ENCODE data around the gene MBTPS1.

Gene MBTPS1

DNA sequence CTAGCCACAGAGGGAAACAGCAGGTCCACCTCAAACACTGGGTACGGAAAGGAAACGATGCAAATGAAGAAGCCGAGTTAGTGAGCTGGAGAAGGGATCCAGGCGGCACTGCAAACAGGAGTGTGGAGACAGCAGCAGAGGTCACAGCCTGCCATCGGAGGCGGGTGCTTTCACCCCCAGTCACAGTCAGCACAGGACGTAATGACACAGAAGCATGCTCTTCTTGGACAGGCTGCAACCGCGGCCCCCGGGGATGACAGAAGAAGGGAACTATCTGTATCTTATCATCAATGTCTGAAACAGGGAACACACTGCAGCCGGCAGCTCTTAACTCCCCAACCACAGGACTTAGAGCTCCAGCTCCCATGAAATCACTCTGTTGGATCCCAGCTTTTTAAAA, 58.1 kb downstream of the MBTPS1 start:
- TF ChIP-seq CTCF (IDR thresholded peaks at IDR 0.05) (no peak), ZFX (IDR thresholded peaks at IDR 0.05; ENCODE audit: borderline replicate concordance) (no peak)
- no peak overlapping the region for H3K27ac ChIP-seq

DNA sequence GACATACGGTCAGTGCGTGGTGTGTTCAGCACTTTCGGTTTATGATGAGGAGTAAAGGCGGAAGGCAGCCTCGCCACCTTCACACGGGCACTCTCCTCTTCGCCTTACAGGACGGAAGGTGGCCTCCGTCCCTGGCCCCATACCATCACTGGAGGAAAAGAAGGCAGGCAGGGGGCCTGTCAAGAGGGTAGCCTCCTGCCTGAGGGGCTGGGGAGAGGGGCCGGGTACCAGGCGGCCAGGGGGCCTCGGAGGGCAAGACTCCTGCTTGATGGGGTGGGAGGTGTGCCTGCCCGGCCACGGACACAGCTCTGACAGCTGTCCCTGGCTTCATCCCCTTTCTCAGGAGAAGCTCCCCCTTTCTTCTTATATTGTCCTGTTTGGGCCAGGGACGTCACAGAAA, 58.5 kb downstream of the MBTPS1 start:
- TF ChIP-seq CTCF (IDR thresholded peaks at IDR 0.05) (no peak), ZFX (IDR thresholded peaks at IDR 0.05; ENCODE audit: borderline replicate concordance) (no peak)
- no peak overlapping the region for H3K27ac ChIP-seq

GRCh38 chr16:84056933-84057332, 59.8 kb downstream of the MBTPS1 start:
- H3K27ac ChIP-seq = no peak overlapping the region
- TF ChIP-seq ZFX (IDR thresholded peaks at IDR 0.05; ENCODE audit: borderline replicate concordance) (no peak), CTCF (IDR thresholded peaks at IDR 0.05) (no peak)

GRCh38 chr16:84055801-84056634, 60.7 kb downstream of the MBTPS1 start:
- no peak overlapping the region for H3K27ac ChIP-seq
- no peak for TF ChIP-seq ZFX (IDR thresholded peaks at IDR 0.05; ENCODE audit: borderline replicate concordance)

- H3K27ac ChIP-seq = no peak overlapping the region
- TF ChIP-seq CTCF (IDR thresholded peaks at IDR 0.05) = no peak
- no peak for TF ChIP-seq ZFX (IDR thresholded peaks at IDR 0.05; ENCODE audit: borderline replicate concordance)
These were observed 61.4 kb downstream of the MBTPS1 start for GRCh38 chr16:84055366-84055765.

GRCh38 chr16:84054916-84055315, 61.8 kb downstream of the MBTPS1 start:
- H3K27ac ChIP-seq = no peak overlapping the region
- TF ChIP-seq ZFX (IDR thresholded peaks at IDR 0.05; ENCODE audit: borderline replicate concordance) (no peak), CTCF (IDR thresholded peaks at IDR 0.05) (no peak)

GRCh38 chr16:84054271-84054670, 62.5 kb downstream of the MBTPS1 start:
- TF ChIP-seq ZFX (IDR thresholded peaks at IDR 0.05; ENCODE audit: borderline replicate concordance) (no peak), CTCF (IDR thresholded peaks at IDR 0.05) (no peak)
- no peak overlapping the region for H3K27ac ChIP-seq

All from 22Rv1 (cell line).